Dendritic cell treated with granulocyte-macrophage colony-stimulating factor and Interleukin-4, amounts not matched to agents 40 ng/mL and 50 ng/mL, for 4 days (primary cell): ENCODE measurements around the gene ADCYAP1R1.
"Not testable (repeated sequence)": the region's sequence is repeated elsewhere in the genome, so short reads cannot be mapped to it uniquely, and the experiment has no call there.

Experiments
- H3K27ac Mint-ChIP-seq: one replicate; pipeline ENCODE4 v1.8.0; 2022; ENCODE audit warnings: mild to moderate bottlenecking, mixed read lengths
- H3K27me3 Mint-ChIP-seq: one replicate; pipeline ENCODE4 v1.8.0; 2022; ENCODE audit warnings: mild to moderate bottlenecking, mixed read lengths
- H3K36me3 Mint-ChIP-seq: one replicate; pipeline ENCODE4 v1.8.0; 2022; ENCODE audit warnings: low read depth, mixed read lengths
- H3K4me1 Mint-ChIP-seq: one replicate; pipeline ENCODE4 v1.8.0; 2022; ENCODE audit warnings: low read depth, mixed read lengths
- H3K4me3 Mint-ChIP-seq: one replicate; pipeline ENCODE4 v1.8.0; 2022; ENCODE audit warnings: mild to moderate bottlenecking, moderate library complexity, mixed read lengths
- H3K9me3 Mint-ChIP-seq: one replicate; pipeline ENCODE4 v1.8.0; 2022; ENCODE audit warnings: mixed read lengths
- intact Hi-C: fragments of 100-400 bp; cut with micrococcal nuclease; formaldehyde crosslinking; loops from one replicate; pipeline ENCODE4 v1.15.0; 2022

Gene ADCYAP1R1

DNA sequence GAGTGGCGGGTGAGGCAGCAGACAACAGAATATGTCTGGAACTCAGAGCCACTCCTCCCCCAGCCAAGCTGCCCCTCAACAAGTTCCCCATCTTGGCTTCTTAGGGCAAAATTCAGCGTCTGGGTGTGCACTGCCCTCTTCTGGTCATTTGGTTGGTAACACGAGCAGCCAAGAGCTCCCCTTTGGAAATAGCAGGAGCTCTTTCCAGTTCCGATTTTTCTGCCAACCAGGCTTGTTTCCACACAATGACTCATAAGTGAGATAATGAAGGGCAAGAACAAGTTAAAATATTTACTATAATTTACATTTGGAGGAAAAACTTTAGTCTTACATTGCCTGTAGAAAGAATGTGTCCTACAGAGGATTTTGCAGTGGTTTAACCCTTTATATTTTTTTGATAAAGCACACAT is 70.5 kb downstream of the ADCYAP1R1 start:
- Mint-ChIP-seq H3K4me3 (no peak overlapping the region), H3K9me3 (no peaks in the 10 kb centered on the region), H3K27ac (no peak overlapping the region), H3K4me1 (peaks cover 3% of the 10 kb centered on the region), H3K36me3 (no peaks in the 10 kb centered on the region), H3K27me3 (peaks cover 4% of the 10 kb centered on the region)
- intact Hi-C loops: loop anchor here (1.0 kb wide), 2 partner anchors 139 to 322 kb away; no protein-coding TSS in a partner anchor

GRCh38 chr7:31123321-31123720 is 71.2 kb downstream of the ADCYAP1R1 start:
- intact Hi-C loops: no loop called here

DNA sequence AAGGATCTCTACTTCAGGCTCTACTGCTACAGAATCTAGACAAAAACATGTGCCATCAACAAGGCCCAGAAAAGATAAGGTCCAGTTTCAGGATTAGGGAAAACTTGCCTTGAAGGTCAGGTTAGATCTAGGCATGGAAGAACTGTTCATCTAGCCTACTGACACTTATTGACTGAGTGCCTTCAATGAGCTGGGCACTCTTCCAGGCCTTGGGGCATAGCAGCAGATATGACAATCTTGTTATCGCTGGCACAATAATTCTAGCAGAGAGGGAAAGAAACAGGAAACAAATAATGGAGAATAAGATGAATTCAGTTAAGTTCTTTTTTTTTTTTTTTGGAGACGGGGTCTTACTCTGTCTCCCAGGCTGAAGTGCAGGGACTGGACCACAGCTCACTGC is 71.6 kb downstream of the ADCYAP1R1 start:
- no peak overlapping the region for H3K4me3 Mint-ChIP-seq
- no peaks in the 10 kb centered on the region for H3K36me3 Mint-ChIP-seq
- peaks cover 3% of the 10 kb centered on the region for H3K4me1 Mint-ChIP-seq
- H3K27me3 Mint-ChIP-seq: peaks cover 4% of the 10 kb centered on the region
- no peak overlapping the region for H3K27ac Mint-ChIP-seq
- intact Hi-C loops: no loop called here
- H3K9me3 Mint-ChIP-seq: no peaks in the 10 kb centered on the region

More at GRCh38 chr7:31123321-31123720, 71.2 kb downstream of the ADCYAP1R1 start:
- H3K27me3 Mint-ChIP-seq: peaks cover 4% of the 10 kb centered on the region
- no peak overlapping the region for H3K4me3 Mint-ChIP-seq
- H3K9me3 Mint-ChIP-seq: no peaks in the 10 kb centered on the region
- H3K27ac Mint-ChIP-seq: no peak overlapping the region
- H3K36me3 Mint-ChIP-seq: no peaks in the 10 kb centered on the region
- peaks cover 3% of the 10 kb centered on the region for H3K4me1 Mint-ChIP-seq

GRCh38 chr7:31125171-31125570 is 73.1 kb downstream of the ADCYAP1R1 start:
- H3K4me3 Mint-ChIP-seq: no peak overlapping the region
- H3K27me3 Mint-ChIP-seq: no peaks in the 10 kb centered on the region
- H3K27ac Mint-ChIP-seq: no peak overlapping the region

GRCh38 chr7:31126976-31127375 is 74.9 kb downstream of the ADCYAP1R1 start:
- intact Hi-C loops: no loop called here
- Mint-ChIP-seq H3K27ac (no peak overlapping the region), H3K36me3 (no peaks in the 10 kb centered on the region), H3K4me1 (peaks cover 3% of the 10 kb centered on the region), H3K9me3 (no peaks in the 10 kb centered on the region), H3K4me3 (no peak overlapping the region), H3K27me3 (no peaks in the 10 kb centered on the region)

More at GRCh38 chr7:31125171-31125570, 73.1 kb downstream of the ADCYAP1R1 start:
- intact Hi-C loops: no loop called here
- H3K36me3 Mint-ChIP-seq: no peaks in the 10 kb centered on the region
- H3K4me1 Mint-ChIP-seq: peaks cover 3% of the 10 kb centered on the region
- no peaks in the 10 kb centered on the region for H3K9me3 Mint-ChIP-seq

DNA sequence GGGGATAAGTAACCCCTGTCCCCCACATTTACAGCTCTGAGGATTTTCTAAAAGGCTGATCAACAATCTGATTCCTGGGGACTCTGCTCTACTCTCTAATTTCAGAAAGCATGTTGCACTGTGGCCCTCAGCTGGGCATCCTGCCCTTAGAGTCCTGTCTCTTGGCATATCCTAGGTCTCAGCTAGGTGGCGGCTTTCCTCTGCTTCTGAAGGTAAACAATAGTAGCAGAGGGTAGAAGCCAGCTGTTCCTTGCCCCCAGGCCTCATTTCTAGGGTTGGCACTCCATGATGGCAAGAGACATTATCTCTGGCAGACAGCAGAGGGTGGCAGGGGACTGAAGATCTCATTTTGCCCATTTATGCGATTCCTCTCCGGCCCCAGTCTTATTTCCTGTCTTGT is 77.0 kb downstream of the ADCYAP1R1 start:
- H3K4me1 Mint-ChIP-seq: no peaks in the 10 kb centered on the region
- H3K27me3 Mint-ChIP-seq: no peaks in the 10 kb centered on the region
- no peak overlapping the region for H3K4me3 Mint-ChIP-seq
- H3K27ac Mint-ChIP-seq: no peak overlapping the region
- no peaks in the 10 kb centered on the region for H3K9me3 Mint-ChIP-seq
- intact Hi-C loops: no loop called here
- H3K36me3 Mint-ChIP-seq: no peaks in the 10 kb centered on the region

DNA sequence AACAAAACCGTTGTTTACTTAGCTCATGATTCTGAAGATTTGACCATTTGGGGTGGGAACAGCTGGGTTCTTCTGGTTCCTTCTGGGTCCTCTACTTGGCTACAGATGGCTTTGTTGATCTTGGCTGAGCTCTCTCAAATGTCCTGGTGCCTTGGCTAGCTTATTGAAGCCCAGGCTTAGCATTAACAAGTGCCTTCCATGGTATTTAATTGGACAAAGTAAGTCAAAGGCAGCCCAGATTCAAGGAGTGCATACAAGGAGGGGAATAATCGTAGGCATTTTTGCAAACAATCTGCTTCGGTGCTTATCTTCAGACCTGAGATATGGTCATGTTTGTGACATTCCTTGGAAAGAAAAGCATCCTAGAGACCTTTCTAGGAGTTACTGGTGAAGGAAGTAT is 81.4 kb downstream of the ADCYAP1R1 start:
- H3K9me3 Mint-ChIP-seq: no peaks in the 10 kb centered on the region
- H3K27me3 Mint-ChIP-seq: peaks cover 5% of the 10 kb centered on the region
- H3K4me1 Mint-ChIP-seq: peaks cover 5% of the 10 kb centered on the region
- intact Hi-C loops: loop anchor here (5.0 kb wide), 2 partner anchors 354 to 604 kb away; no protein-coding TSS in a partner anchor
- H3K27ac Mint-ChIP-seq: no peak overlapping the region
- no peak overlapping the region for H3K4me3 Mint-ChIP-seq
- no peaks in the 10 kb centered on the region for H3K36me3 Mint-ChIP-seq

DNA sequence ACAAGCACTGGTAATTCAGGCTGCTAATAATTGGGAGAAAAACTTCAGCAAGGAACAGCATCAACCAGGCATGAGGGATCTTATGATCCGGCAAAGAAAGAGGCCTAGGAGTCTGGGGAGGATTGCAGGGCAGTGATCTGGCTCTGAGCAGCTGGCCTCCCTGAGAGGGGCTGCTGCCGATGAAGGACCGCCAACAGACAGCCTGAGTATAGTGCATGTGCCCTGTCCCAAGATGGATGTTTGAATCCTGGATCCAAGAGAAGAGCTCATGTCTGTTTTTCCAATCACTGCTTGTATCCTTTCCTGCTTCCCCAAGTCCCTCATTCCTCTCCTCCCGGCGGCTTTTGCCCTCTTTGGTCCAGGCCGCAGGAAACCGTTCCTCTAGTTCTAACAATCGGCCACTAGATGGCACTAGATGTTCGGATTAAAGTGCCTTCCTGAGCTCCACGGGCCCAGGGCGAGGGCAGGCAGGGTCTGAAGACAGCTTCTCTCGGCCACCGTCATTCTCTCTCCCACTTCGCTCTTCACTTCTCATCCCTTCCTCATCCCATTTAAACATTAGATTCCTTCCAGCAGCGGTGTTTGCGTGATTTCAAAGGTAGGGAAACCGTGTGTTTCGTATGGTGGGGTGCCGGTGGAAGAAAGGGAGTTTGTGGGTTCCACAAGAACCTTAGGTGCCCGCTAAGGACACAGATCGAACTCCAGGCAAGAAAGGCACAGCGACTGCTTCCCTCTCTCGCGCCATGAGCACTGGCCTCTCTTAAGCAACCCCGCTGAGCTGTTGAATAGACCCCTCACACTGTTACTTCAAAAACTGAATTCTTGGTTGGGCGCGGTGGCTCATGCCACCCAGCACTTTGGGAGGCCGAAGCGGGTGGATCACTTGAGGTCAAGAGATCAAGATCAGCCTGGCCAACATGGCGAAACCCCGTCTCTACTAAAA is 82.4 kb downstream of the ADCYAP1R1 start:
- intact Hi-C loops: loop anchor here (5.0 kb wide), 3 partner anchors 353 to 603 kb away; no protein-coding TSS in a partner anchor
- Mint-ChIP-seq H3K27me3 (peaks cover 5% of the 10 kb centered on the region), H3K9me3 (no peaks in the 10 kb centered on the region), H3K27ac (no peak overlapping the region), H3K36me3 (no peaks in the 10 kb centered on the region), H3K4me1 (peaks cover 5% of the 10 kb centered on the region), H3K4me3 (no peak overlapping the region)

GRCh38 chr7:31137234-31137633 is 85.1 kb downstream of the ADCYAP1R1 start:
- intact Hi-C loops: loop anchor here (5.0 kb wide), 1 partner anchor 495 kb away; no protein-coding TSS in a partner anchor
- H3K36me3 Mint-ChIP-seq: no peaks in the 10 kb centered on the region
- no peak overlapping the region for H3K4me3 Mint-ChIP-seq
- no peaks in the 10 kb centered on the region for H3K9me3 Mint-ChIP-seq
- H3K4me1 Mint-ChIP-seq: peaks cover 5% of the 10 kb centered on the region
- H3K27ac Mint-ChIP-seq: no peak overlapping the region
- peaks cover 12% of the 10 kb centered on the region for H3K27me3 Mint-ChIP-seq

GRCh38 chr7:31145339-31145738 is 93.2 kb downstream of the ADCYAP1R1 start:
- Mint-ChIP-seq H3K27me3 (peaks cover 8% of the 10 kb centered on the region), H3K4me1 (no peaks in the 10 kb centered on the region)

GRCh38 chr7:31146030-31146429 is 93.9 kb downstream of the ADCYAP1R1 start:
- H3K4me1 Mint-ChIP-seq: no peaks in the 10 kb centered on the region
- H3K4me3 Mint-ChIP-seq: no peak overlapping the region
- peaks cover 4% of the 10 kb centered on the region for H3K27me3 Mint-ChIP-seq
- intact Hi-C loops: no loop called here
- no peak overlapping the region for H3K27ac Mint-ChIP-seq
- H3K36me3 Mint-ChIP-seq: no peaks in the 10 kb centered on the region
- H3K9me3 Mint-ChIP-seq: no peaks in the 10 kb centered on the region

More at GRCh38 chr7:31145339-31145738, 93.2 kb downstream of the ADCYAP1R1 start:
- no peaks in the 10 kb centered on the region for H3K36me3 Mint-ChIP-seq
- no peak overlapping the region for H3K27ac Mint-ChIP-seq
- H3K4me3 Mint-ChIP-seq: no peak overlapping the region
- intact Hi-C loops: no loop called here
- H3K9me3 Mint-ChIP-seq: no peaks in the 10 kb centered on the region

DNA sequence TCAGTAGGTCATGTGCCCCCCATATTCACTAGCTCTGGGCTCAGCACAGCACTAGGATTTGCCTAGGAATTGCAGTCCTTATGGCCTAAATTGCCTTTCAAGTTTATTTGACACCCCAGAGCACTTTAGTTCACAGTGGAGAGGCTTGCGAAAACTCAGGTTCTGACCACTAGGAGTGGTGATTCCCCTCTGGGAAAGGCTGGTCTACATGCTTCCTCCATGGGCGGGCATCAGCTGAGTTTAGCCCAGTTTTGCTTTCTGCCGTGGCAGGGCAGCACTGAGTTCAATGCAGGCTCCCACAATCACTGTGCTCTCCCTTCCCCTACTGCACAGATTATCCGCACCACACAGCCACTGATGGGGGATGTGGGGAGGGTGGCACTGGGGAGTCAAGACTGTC is 94.4 kb downstream of the ADCYAP1R1 start:
- Mint-ChIP-seq H3K4me3 (no peak overlapping the region), H3K27ac (no peak overlapping the region), H3K9me3 (no peaks in the 10 kb centered on the region), H3K36me3 (no peaks in the 10 kb centered on the region), H3K27me3 (peaks cover 4% of the 10 kb centered on the region), H3K4me1 (no peaks in the 10 kb centered on the region)
- intact Hi-C loops: no loop called here

GRCh38 chr7:31151849-31152248 is 99.7 kb downstream of the ADCYAP1R1 start:
- Mint-ChIP-seq H3K4me1 (no peaks in the 10 kb centered on the region), H3K4me3 (no peak overlapping the region), H3K36me3 (no peaks in the 10 kb centered on the region), H3K27ac (no peak overlapping the region), H3K27me3 (no peaks in the 10 kb centered on the region), H3K9me3 (no peaks in the 10 kb centered on the region)
- intact Hi-C loops: no loop called here

DNA sequence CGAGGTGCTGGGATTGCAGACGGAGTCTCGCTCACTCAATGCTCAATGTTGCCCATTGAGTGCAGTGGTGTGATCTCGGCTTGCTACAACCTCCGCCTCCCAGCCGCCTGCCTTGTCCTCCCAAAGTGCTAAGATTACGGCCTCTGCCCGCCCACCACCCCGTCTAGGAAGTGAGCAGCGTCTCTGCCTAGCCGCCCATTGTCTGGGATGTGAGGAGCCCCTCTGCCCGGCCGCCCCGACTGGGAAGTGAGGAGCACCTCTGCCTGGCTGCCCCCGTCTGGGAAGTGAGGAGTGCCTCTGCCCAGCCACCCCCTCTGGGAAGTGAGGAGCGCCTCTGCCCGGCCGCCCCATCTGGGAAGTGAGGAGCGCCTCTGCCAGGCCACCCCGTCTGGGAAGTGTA is 101.2 kb downstream of the ADCYAP1R1 start:
- H3K4me3 Mint-ChIP-seq, H3K36me3 Mint-ChIP-seq, H3K27me3 Mint-ChIP-seq, H3K27ac Mint-ChIP-seq, H3K4me1 Mint-ChIP-seq, H3K9me3 Mint-ChIP-seq, intact Hi-C loops: not testable (repeated sequence)
